Hindlimb muscle (tissue), 1 donor: ENCODE data around the gene PIGR. TPM values are rescaled to one million over a fixed set of nuclear protein-coding genes. Genes with fewer than 3 reads are reported as not detected.
"Not testable (repeated sequence)": the region's sequence is repeated elsewhere in the genome, so short reads cannot be mapped to it uniquely, and the experiment has no call there.

Experiments used
- DNase-seq: peaks from one replicate; pipeline ENCODE4 v3.0.0-alpha.2; 2013
- polyA plus RNA-seq: library from polyadenylated mRNA; unstranded; fragments of 120-200 nt; gene quantifications from one replicate; pipeline ENCODE4 v1.2.1, GENCODE V29; 2013; ENCODE audit not compliant: insufficient read length

Gene PIGR
- polyA plus RNA-seq, 1 donor = 0.04 TPM

- no peak for DNase-seq
These were observed 12.8 kb downstream of the PIGR start for GRCh38 chr1:206933333-206933945.

- no peak for DNase-seq
These were observed 14.1 kb downstream of the PIGR start for GRCh38 chr1:206932177-206932576.

GRCh38 chr1:206931709-206932108 is 14.6 kb downstream of the PIGR start:
- no peak for DNase-seq

GRCh38 chr1:206930210-206930798 is 16.0 kb downstream of the PIGR start:
- no peak for DNase-seq

GRCh38 chr1:206929524-206929923 is 16.7 kb downstream of the PIGR start:
- no peak for DNase-seq

GRCh38 chr1:206926286-206926685 is 20.0 kb downstream of the PIGR start:
- no peak for DNase-seq

- no peak for DNase-seq
These were observed 21.0 kb downstream of the PIGR start for GRCh38 chr1:206925106-206925736.

GRCh38 chr1:206924592-206925105 is 21.6 kb downstream of the PIGR start:
- DNase-seq = no peak

- DNase-seq = not testable (repeated sequence)
These were observed 22.2 kb downstream of the PIGR start for GRCh38 chr1:206923961-206924557.

GRCh38 chr1:206923009-206923960 is 23.0 kb downstream of the PIGR start:
- DNase-seq = no peak

GRCh38 chr1:206922524-206922923 is 23.7 kb downstream of the PIGR start:
- no peak for DNase-seq

- DNase-seq = peak; percentile 33
These were observed 24.4 kb downstream of the PIGR start, which contains the start of gene FCMR for GRCh38 chr1:206921772-206922265. TSS of gene FCMR (minus strand) at chr1:206921941. CDS start at chr1:206921854, 87 bp downstream.

- DNase-seq = no peak
These were observed 28.2 kb downstream of the PIGR start for GRCh38 chr1:206918076-206918475.

- DNase-seq = no peak
These were observed 30.1 kb downstream of the PIGR start for GRCh38 chr1:206916000-206916709.

- no peak for DNase-seq
These were observed 31.1 kb downstream of the PIGR start for GRCh38 chr1:206915030-206915735.

GRCh38 chr1:206913766-206914537 is 32.3 kb downstream of the PIGR start:
- DNase-seq = no peak

- peak; percentile 81 for DNase-seq
These were observed 33.7 kb downstream of the PIGR start for GRCh38 chr1:206912445-206913095.

- peak; percentile 63 for DNase-seq
These were observed 35.1 kb downstream of the PIGR start for GRCh38 chr1:206911064-206911663.

GRCh38 chr1:206909883-206910318 is 36.4 kb downstream of the PIGR start:
- DNase-seq = no peak
